GM19455 (cell line): ENCODE measurements around the gene FRMD6.
"Not testable (repeated sequence)": the region's sequence is repeated elsewhere in the genome, so short reads cannot be mapped to it uniquely, and the experiment has no call there.

ENCODE experiments used
- ATAC-seq: cut with Tn5 transposase; IDR thresholded peaks from one replicate; pipeline ENCODE4 v1.9.1; 2021; ENCODE audit not compliant: unreplicated experiment

Gene FRMD6

GRCh38 chr14:51628238-51628637 lies 23.5 kb upstream of the FRMD6 start:
- no peak for ATAC-seq

- no peak for ATAC-seq
These were observed 20.7 kb upstream of the FRMD6 start for GRCh38 chr14:51630987-51631386.

GRCh38 chr14:51633298-51633697 lies 18.4 kb upstream of the FRMD6 start:
- ATAC-seq = not testable (repeated sequence)

GRCh38 chr14:51636109-51636508 lies 15.6 kb upstream of the FRMD6 start:
- ATAC-seq = no peak

- ATAC-seq = no peak
These were observed 13.4 kb upstream of the FRMD6 start for GRCh38 chr14:51638071-51638944.

GRCh38 chr14:51639668-51640316 lies 11.9 kb upstream of the FRMD6 start:
- ATAC-seq = no peak

GRCh38 chr14:51643140-51643539 lies 8.6 kb upstream of the FRMD6 start:
- no peak for ATAC-seq

- ATAC-seq = no peak
These were observed 7.3 kb upstream of the FRMD6 start for GRCh38 chr14:51644217-51644933.

GRCh38 chr14:51648296-51648695 lies 3.4 kb upstream of the FRMD6 start:
- no peak for ATAC-seq

- ATAC-seq = no peak
These were observed 858 bp upstream of the FRMD6 start for GRCh38 chr14:51650716-51651387.

- peak; percentile 51 for ATAC-seq
These were observed 713 bp downstream of the FRMD6 start for GRCh38 chr14:51652168-51653078.

GRCh38 chr14:51653079-51653774 lies 1.5 kb downstream of the FRMD6 start:
- no peak for ATAC-seq

- no peak for ATAC-seq
These were observed 2.2 kb downstream of the FRMD6 start for GRCh38 chr14:51653775-51654532.

GRCh38 chr14:51654533-51654845 lies 2.8 kb downstream of the FRMD6 start:
- no peak for ATAC-seq

- no peak for ATAC-seq
These were observed 6.1 kb downstream of the FRMD6 start for GRCh38 chr14:51657762-51658161.

- no peak for ATAC-seq
These were observed 6.9 kb downstream of the FRMD6 start for GRCh38 chr14:51658441-51659173.

- no peak for ATAC-seq
These were observed 9.0 kb downstream of the FRMD6 start for GRCh38 chr14:51660741-51661140.

GRCh38 chr14:51661504-51661903 lies 9.8 kb downstream of the FRMD6 start:
- ATAC-seq = no peak
